Stimulated activated CD4-positive, alpha-beta T cell treated with anti-CD3 and anti-CD28 coated beads, Interleukin-2, amount 100 ng/mL, for 48 hours (primary cell): ENCODE measurements around the gene KLF3.

Experiments
- DNase-seq, 2 donors: peaks; one replicate each; pipeline ENCODE4 v3.0.0-alpha.2; 2020

The KLF3 gene

GRCh38 chr4:38704622-38705154, 40.7 kb downstream of the KLF3 start:
- DNase-seq, result no peak

GRCh38 chr4:38706301-38706700, 42.3 kb downstream of the KLF3 start:
- DNase-seq, result no peak

GRCh38 chr4:38710053-38710452, 46.1 kb downstream of the KLF3 start:
- DNase-seq, result no peak

GRCh38 chr4:38711066-38711465, 47.1 kb downstream of the KLF3 start:
- DNase-seq, result no peak

- no peak for DNase-seq
Observed at GRCh38 chr4:38715050-38715449, 51.1 kb downstream of the KLF3 start.

GRCh38 chr4:38716256-38716655, 52.3 kb downstream of the KLF3 start:
- no peak for DNase-seq

- DNase-seq, result no peak
Observed at GRCh38 chr4:38717604-38718003, 53.6 kb downstream of the KLF3 start.

GRCh38 chr4:38723114-38723513, 59.1 kb downstream of the KLF3 start:
- no peak for DNase-seq

- no peak for DNase-seq
Observed at GRCh38 chr4:38723726-38724474, 59.9 kb downstream of the KLF3 start.

GRCh38 chr4:38724475-38724808, 60.4 kb downstream of the KLF3 start:
- DNase-seq, result no peak

- DNase-seq, result no peak
Observed at GRCh38 chr4:38728631-38729141, 64.7 kb downstream of the KLF3 start.

GRCh38 chr4:38730493-38730829, 66.5 kb downstream of the KLF3 start:
- DNase-seq, result no peak

- DNase-seq, result peak; percentile 84 to 85
Observed at GRCh38 chr4:38730830-38731646, 67.0 kb downstream of the KLF3 start.

- DNase-seq, result no peak
Observed at GRCh38 chr4:38733663-38734062, 69.7 kb downstream of the KLF3 start.

- no peak for DNase-seq
Observed at GRCh38 chr4:38734446-38734845, 70.4 kb downstream of the KLF3 start.

GRCh38 chr4:38734911-38735310, 70.9 kb downstream of the KLF3 start:
- no peak for DNase-seq

GRCh38 chr4:38735870-38736269, 71.9 kb downstream of the KLF3 start:
- no peak for DNase-seq

- no peak for DNase-seq
Observed at GRCh38 chr4:38738940-38739803, 75.2 kb downstream of the KLF3 start.

GRCh38 chr4:38740303-38740702, 76.3 kb downstream of the KLF3 start:
- DNase-seq, result no peak

- DNase-seq, result no peak
Observed at GRCh38 chr4:38743866-38744265, 79.9 kb downstream of the KLF3 start.

- no peak for DNase-seq
Observed at GRCh38 chr4:38745881-38746280, 81.9 kb downstream of the KLF3 start.

- DNase-seq, result no peak
Observed at GRCh38 chr4:38747629-38748028, 83.6 kb downstream of the KLF3 start.

GRCh38 chr4:38749336-38749735, 85.3 kb downstream of the KLF3 start:
- no peak for DNase-seq
